GM18508 (cell line): Measurements from ENCODE around the gene CHRNB2.
"Not testable (repeated sequence)": the region's sequence is repeated elsewhere in the genome, so short reads cannot be mapped to it uniquely, and the experiment has no call there.

Experiments used
- ATAC-seq: cut with Tn5 transposase; IDR thresholded peaks from one replicate; pipeline ENCODE4 v1.9.1; 2021; ENCODE audit warnings: moderate number of reproducible peaks; ENCODE audit not compliant: insufficient read depth, unreplicated experiment

Gene CHRNB2, protein sequence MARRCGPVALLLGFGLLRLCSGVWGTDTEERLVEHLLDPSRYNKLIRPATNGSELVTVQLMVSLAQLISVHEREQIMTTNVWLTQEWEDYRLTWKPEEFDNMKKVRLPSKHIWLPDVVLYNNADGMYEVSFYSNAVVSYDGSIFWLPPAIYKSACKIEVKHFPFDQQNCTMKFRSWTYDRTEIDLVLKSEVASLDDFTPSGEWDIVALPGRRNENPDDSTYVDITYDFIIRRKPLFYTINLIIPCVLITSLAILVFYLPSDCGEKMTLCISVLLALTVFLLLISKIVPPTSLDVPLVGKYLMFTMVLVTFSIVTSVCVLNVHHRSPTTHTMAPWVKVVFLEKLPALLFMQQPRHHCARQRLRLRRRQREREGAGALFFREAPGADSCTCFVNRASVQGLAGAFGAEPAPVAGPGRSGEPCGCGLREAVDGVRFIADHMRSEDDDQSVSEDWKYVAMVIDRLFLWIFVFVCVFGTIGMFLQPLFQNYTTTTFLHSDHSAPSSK

GRCh38 chr1:154567386-154568156, at the start of gene CHRNB2:
Gene CHRNB2 (plus strand): TSS chr1:154567778. CDS start chr1:154568045, 267 bp downstream.
- no peak for ATAC-seq

- no peak for ATAC-seq
Measured at GRCh38 chr1:154519591-154519991, 48.0 kb upstream of the CHRNB2 start.

GRCh38 chr1:154520333-154520732, 47.2 kb upstream of the CHRNB2 start:
- no peak for ATAC-seq

DNA sequence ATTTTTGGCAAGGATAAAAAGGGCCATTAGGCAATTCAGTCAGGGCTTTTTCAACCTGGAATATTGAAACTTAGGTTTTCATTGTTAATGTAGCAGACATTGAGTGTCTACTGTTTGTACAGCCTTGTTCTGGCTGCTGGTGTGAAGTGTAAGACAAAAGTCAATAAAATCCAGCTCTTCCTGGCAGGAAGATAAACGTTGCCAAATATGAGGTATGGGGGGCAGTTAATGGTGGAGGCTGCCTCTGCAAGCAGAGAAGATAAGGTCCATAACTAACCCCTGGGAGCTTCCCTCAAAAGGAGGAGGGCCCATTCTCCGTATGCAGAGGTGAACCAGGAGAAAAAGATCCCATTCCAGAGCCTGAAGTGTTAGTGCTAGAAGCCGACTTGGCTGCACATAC, 45.9 kb upstream of the CHRNB2 start:
- no peak for ATAC-seq

DNA sequence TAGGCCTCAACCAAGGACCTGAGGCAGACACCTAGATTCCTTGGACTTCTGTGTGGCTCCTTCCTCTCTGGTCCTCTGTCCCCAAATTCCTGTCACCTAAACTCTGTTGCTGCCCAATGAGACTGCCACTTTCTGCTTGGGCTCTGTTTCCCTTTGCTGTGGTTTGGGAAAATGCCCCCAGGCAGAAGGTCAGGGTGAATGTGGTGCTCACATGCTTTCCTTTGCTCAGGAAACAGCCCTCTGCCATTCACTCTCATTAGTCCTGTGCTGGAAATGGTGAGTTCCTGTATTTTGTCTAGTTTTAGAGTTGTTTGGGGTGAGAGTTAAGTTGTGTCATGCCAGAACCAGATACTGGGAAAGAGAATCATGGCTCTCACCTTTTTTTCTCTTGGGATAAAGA, 42.7 kb upstream of the CHRNB2 start:
- ATAC-seq: no peak

DNA sequence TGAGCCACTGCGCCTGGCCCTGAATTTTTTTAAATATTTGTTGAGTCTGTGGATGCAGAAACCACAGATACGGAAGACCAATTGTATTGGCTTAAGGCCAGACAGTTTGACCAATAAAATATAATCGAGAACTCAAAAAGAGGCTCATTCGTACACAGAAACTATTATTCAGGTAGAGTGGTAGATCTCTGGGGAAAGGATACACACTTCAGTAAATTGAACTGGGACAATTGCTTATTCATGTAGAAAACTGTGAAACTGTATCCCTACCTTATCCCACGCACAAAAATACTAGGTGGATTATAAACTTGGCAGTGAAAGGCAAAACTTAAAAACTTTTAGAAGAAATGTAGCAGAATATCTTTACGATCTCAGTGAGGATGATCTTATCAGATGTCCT, 40.4 kb upstream of the CHRNB2 start:
- ATAC-seq: no peak

- no peak for ATAC-seq
Measured at GRCh38 chr1:154529308-154529707, 38.3 kb upstream of the CHRNB2 start.

DNA sequence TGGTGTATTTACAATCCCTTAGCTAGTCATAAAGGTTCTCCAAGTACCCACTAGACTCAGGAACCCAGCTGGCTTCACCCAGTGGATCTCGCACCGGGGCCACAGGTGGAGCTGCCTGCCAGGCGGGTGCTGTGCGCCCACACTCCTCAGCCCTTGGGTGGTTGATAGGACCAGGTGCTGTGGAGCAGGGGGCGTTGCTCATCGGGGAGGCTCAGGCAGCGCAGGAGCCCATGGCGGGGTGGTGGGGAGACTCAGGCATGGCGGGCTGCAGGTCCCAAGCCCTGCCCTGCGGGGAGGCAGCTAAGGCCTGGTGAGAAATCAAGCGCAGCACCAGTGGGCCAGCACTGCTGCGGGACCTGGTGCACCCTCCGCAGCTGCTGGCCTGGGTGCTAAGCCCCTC, 35.6 kb upstream of the CHRNB2 start:
- not testable (repeated sequence) for ATAC-seq

- no peak for ATAC-seq
Measured at GRCh38 chr1:154533952-154534844, 33.4 kb upstream of the CHRNB2 start.

- ATAC-seq: no peak
Measured at GRCh38 chr1:154536570-154536969, 31.0 kb upstream of the CHRNB2 start.

DNA sequence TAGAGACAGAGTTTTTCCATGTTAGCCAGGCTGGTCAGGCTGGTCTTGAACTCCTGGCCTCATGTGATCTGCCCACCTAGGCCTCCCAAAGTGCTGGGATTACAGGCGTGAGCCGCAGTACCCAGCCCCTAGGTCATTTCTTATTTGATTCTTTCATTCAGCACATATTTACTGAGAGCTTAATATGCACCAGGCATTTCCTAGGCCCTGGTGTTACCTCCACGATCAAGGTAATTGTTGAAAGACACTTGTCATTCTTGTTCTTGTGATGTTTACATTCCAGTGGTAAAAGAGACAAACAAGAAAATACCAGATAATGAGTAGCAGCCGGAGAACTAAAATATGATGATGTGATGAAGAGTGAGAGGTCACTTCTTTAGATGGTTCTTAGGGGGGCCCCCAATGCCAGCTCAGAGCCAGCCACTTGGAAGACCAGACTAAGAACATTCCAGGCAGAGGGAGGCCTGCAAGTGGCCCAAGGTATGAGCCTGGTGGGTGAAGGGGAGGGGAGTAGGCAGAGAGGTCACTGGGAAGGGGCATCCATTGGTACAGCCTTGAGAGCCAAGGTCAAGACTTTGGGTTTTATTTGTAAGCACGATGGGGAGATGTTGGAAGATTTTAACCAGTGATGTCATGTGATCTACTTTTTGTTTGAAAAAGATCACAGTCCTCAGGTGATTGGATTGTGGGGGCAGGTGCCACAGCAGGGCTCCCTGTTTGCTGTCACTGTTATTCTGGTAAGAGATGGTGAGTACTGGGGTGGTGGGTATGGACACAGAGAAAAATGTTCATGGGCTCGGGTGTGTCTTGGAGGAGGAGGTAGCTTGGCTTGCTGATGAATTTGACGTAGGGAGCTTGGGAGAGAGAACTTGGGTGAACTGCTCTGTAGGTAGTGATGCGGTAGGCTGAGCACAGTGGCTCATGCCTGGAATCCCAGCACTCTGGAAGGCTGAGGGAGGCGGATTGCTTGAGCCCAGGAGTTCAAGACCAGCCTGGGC, 27.8 kb upstream of the CHRNB2 start:
- ATAC-seq: no peak

- ATAC-seq: no peak
Measured at GRCh38 chr1:154541231-154541630, 26.3 kb upstream of the CHRNB2 start.

GRCh38 chr1:154546264-154547063, 21.1 kb upstream of the CHRNB2 start:
- ATAC-seq: no peak

DNA sequence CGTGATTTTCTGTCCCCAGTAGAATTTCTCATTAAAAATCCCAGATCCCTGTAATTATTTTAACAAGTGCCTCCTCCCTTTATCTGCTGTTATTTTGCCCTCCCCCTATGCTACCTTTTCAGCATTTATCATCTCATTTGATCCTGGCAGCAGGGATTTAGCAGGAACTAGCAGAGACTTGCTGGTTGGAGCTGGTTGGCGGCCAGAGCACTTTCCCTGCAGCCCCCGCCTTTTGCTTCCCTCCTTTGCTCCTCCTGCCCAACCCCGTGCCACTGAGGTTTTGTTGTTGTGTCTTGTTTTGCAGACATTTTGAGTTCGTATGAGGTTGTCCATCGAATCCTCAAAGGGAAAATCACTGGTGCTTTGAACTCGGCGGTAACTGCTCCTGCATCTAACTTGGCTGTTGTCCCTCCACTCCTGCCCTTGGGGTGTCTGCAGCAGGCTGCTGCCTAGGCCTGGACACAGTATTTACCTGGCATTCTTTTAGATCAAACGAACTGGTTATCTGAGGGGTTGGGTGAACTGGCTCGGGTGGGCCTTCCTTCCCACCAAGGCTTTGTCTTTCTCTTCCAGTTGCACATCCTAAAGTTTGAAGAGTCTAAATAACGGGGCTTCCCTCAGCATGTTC, 20.4 kb upstream of the CHRNB2 start:
- ATAC-seq: no peak

GRCh38 chr1:154548028-154548427, 19.6 kb upstream of the CHRNB2 start:
- no peak for ATAC-seq

GRCh38 chr1:154549202-154549770, 18.3 kb upstream of the CHRNB2 start:
- ATAC-seq: no peak

DNA sequence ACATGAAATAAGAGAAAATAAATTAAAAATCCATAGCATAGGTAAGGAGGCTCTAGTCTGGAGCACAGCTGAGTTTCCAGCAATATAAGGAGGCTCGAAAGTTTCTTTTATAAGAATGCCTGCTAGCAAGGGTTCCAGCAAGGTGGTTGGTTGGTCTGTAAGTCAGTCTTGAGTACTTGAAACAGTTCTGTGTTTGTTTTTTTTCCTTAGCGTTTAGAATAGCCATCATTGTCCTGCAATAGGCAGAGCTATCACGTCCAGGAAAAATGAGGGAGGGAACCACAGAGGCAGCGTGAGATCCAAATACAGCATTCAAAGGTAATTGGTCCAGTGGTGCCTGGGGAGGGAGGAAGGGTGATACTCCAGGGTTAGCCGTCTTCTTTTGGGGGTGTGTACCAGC, 17.5 kb upstream of the CHRNB2 start:
- ATAC-seq: no peak

DNA sequence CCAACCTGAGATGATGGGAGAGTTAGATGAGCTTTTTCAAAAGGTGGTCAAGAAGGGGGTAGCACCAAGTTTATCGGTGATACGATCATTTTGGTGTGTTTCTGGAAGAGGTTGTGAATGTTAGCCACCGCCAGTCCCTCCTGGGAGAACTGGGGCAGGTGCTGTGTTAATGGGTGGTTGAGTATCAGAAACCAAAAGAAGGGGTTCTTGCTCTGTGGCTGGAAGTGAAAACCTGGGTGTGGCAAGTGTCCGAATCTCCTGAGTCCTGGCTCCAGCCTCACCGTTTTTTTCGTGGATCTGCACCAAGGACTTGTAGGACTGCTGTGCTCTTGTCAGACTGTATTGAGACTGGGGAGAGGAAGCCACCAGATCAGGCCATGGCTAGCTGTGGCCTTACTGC, 16.9 kb upstream of the CHRNB2 start:
- no peak for ATAC-seq
